HEK293T (cell line): ENCODE measurements around the gene KIF13A.
"Not testable (repeated sequence)": the region's sequence is repeated elsewhere in the genome, so short reads cannot be mapped to it uniquely, and the experiment has no call there.

Experiments
- FOXM1 ChIP-seq: fragments of 450-650 bp; IDR thresholded peaks from 2 replicates; pipeline ENCODE4 v1.6.1; 2017; ENCODE audit warnings: mild to moderate bottlenecking, borderline replicate concordance
- SP1 ChIP-seq: fragments of 450-650 bp; IDR thresholded peaks from 2 replicates; pipeline ENCODE4 v1.6.1; 2017
- SUZ12 ChIP-seq: fragments of 450-650 bp; IDR thresholded peaks from 2 replicates; pipeline ENCODE4 v1.6.1; 2016; ENCODE audit warnings: mild to moderate bottlenecking
- ZNF384 ChIP-seq: fragments of 450-650 bp; IDR thresholded peaks from 2 replicates; pipeline ENCODE4 v1.6.1; 2016
- TF ChIP-seq, protein P1 (sequence below): fragments of 450-650 bp; IDR thresholded peaks from 2 replicates; pipeline ENCODE4 v1.6.1; 2016

DNA sequence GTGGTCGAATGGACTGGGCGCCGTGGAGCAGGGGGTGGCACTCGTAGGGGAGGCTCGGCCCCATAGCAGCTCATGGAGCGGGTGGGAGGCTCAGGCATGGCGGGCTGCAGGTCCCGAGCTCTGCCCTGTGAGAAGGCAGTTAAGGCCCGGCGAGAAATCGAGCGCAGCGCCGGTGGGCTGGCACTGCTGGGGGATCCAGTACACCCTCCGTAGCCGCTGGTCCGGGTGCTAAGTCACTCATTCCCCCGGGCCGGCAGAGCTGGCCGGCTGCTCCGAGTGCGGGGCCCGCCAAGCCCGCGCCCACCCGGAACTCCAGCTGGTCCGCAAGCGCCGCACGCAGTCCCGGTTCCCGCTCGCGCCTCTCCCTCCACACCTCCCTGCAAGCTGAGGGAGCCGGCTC is 242.1 kb downstream of the KIF13A start:
- TF ChIP-seq SUZ12, ZNF384, SP1, FOXM1: not testable (repeated sequence)
- TF ChIP-seq, protein P1, sequence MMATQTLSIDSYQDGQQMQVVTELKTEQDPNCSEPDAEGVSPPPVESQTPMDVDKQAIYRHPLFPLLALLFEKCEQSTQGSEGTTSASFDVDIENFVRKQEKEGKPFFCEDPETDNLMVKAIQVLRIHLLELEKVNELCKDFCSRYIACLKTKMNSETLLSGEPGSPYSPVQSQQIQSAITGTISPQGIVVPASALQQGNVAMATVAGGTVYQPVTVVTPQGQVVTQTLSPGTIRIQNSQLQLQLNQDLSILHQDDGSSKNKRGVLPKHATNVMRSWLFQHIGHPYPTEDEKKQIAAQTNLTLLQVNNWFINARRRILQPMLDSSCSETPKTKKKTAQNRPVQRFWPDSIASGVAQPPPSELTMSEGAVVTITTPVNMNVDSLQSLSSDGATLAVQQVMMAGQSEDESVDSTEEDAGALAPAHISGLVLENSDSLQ, result not testable (repeated sequence)
